HEK293 (cell line): ENCODE measurements around the gene INTS6.

ENCODE experiments used
- BCL6B ChIP-seq: fragments of 450-650 bp; formaldehyde crosslinking; IDR thresholded peaks from 2 replicates; pipeline ENCODE4 v1.5.1; 2017; ENCODE audit warnings: missing biosample characterization, missing genetic modification characterization
- HIC1 ChIP-seq: fragments of 450-650 bp; formaldehyde crosslinking; IDR thresholded peaks from 2 replicates; pipeline ENCODE4 v1.5.1; 2016; ENCODE audit warnings: missing biosample characterization, missing genetic modification characterization
- KLF16 ChIP-seq: fragments of 450-650 bp; formaldehyde crosslinking; IDR thresholded peaks from 2 replicates; pipeline ENCODE4 v1.5.1; 2017; ENCODE audit warnings: missing biosample characterization, missing genetic modification characterization
- KLF17 ChIP-seq: fragments of 450-650 bp; formaldehyde crosslinking; IDR thresholded peaks from 2 replicates; pipeline ENCODE4 v1.5.1; 2016; ENCODE audit warnings: missing biosample characterization, missing genetic modification characterization
- KLF8 ChIP-seq: fragments of 450-650 bp; formaldehyde crosslinking; IDR thresholded peaks from 2 replicates; pipeline ENCODE4 v1.5.1; 2016; ENCODE audit warnings: missing biosample characterization, missing genetic modification characterization
- SCRT2 ChIP-seq: fragments of 450-650 bp; formaldehyde crosslinking; IDR thresholded peaks from 2 replicates; pipeline ENCODE4 v1.5.1; 2016; ENCODE audit warnings: missing biosample characterization, missing genetic modification characterization
- WT1 ChIP-seq: fragments of 450-650 bp; formaldehyde crosslinking; IDR thresholded peaks from 2 replicates; pipeline ENCODE4 v1.5.1; 2016; ENCODE audit warnings: missing biosample characterization, missing genetic modification characterization
- YY1 ChIP-seq: fragments of 450-650 bp; formaldehyde crosslinking; IDR thresholded peaks from 2 replicates; pipeline ENCODE4 v1.5.1; 2018; ENCODE audit warnings: missing biosample characterization, missing genetic modification characterization
- ZBTB44 ChIP-seq: fragments of 450-650 bp; IDR thresholded peaks from 2 replicates; pipeline ENCODE4 v1.5.1; 2018; ENCODE audit warnings: missing biosample characterization, mild to moderate bottlenecking, missing genetic modification characterization
- ZBTB8A ChIP-seq: fragments of 450-650 bp; formaldehyde crosslinking; IDR thresholded peaks from 2 replicates; pipeline ENCODE4 v1.5.1; 2016; ENCODE audit warnings: missing biosample characterization, missing genetic modification characterization
- ZFHX2 ChIP-seq: fragments of 450-650 bp; formaldehyde crosslinking; conservative IDR thresholded peaks from 2 replicates; pipeline ENCODE4 v1.5.1; 2016; ENCODE audit warnings: missing biosample characterization, missing genetic modification characterization
- ZNF132 ChIP-seq: fragments of 450-650 bp; formaldehyde crosslinking; IDR thresholded peaks from 2 replicates; pipeline ENCODE4 v1.5.1; 2017; ENCODE audit warnings: missing biosample characterization, missing genetic modification characterization, borderline replicate concordance
- ZNF335 ChIP-seq: fragments of 450-650 bp; formaldehyde crosslinking; conservative IDR thresholded peaks from 2 replicates; pipeline ENCODE4 v1.5.1; 2016; ENCODE audit warnings: missing biosample characterization, missing genetic modification characterization
- ZNF341 ChIP-seq: fragments of 450-650 bp; formaldehyde crosslinking; IDR thresholded peaks from 2 replicates; pipeline ENCODE4; 2016; ENCODE audit warnings: low read depth, missing biosample characterization, missing genetic modification characterization
- ZNF394 ChIP-seq: fragments of 450-650 bp; formaldehyde crosslinking; IDR thresholded peaks from 2 replicates; pipeline ENCODE4 v1.5.1; 2016; ENCODE audit warnings: missing biosample characterization, missing genetic modification characterization, mild to moderate bottlenecking, moderate library complexity, borderline replicate concordance
- ZNF416 ChIP-seq: fragments of 450-650 bp; formaldehyde crosslinking; IDR thresholded peaks from 2 replicates; pipeline ENCODE4 v1.5.1; 2016; ENCODE audit warnings: missing biosample characterization, missing genetic modification characterization
- ZNF658 ChIP-seq: fragments of 450-650 bp; formaldehyde crosslinking; IDR thresholded peaks from 2 replicates; pipeline ENCODE4; 2016; ENCODE audit warnings: missing biosample characterization, missing genetic modification characterization
- ZNF791 ChIP-seq: fragments of 450-650 bp; formaldehyde crosslinking; IDR thresholded peaks from 2 replicates; pipeline ENCODE4 v1.5.1; 2016; ENCODE audit warnings: missing biosample characterization, missing genetic modification characterization
- TF ChIP-seq, protein P1 (sequence below): IDR thresholded peaks from 2 replicates; pipeline ENCODE4 v1.6.1; 2011; ENCODE audit warnings: mild to moderate bottlenecking, low read depth, low read length, borderline replicate concordance
- TF ChIP-seq, protein P2 (sequence below): fragments of 450-650 bp; formaldehyde crosslinking; IDR thresholded peaks from 2 replicates; pipeline ENCODE4 v1.5.1; 2016; ENCODE audit warnings: missing biosample characterization, missing genetic modification characterization
- TF ChIP-seq, protein P3 (sequence below): fragments of 450-650 bp; formaldehyde crosslinking; optimal IDR thresholded peaks from 2 replicates; pipeline ENCODE3; 2016; ENCODE audit warnings: missing biosample characterization, mild to moderate bottlenecking, missing genetic modification characterization
- TF ChIP-seq, protein P4 (sequence below): fragments of 450-650 bp; formaldehyde crosslinking; IDR thresholded peaks from 2 replicates; pipeline ENCODE4 v1.5.1; 2016; ENCODE audit warnings: missing biosample characterization, missing genetic modification characterization
- TF ChIP-seq, protein P5 (sequence below): fragments of 450-650 bp; formaldehyde crosslinking; IDR thresholded peaks from 2 replicates; pipeline ENCODE4 v1.5.1; 2016; ENCODE audit warnings: missing biosample characterization, missing genetic modification characterization

The INTS6 gene

DNA sequence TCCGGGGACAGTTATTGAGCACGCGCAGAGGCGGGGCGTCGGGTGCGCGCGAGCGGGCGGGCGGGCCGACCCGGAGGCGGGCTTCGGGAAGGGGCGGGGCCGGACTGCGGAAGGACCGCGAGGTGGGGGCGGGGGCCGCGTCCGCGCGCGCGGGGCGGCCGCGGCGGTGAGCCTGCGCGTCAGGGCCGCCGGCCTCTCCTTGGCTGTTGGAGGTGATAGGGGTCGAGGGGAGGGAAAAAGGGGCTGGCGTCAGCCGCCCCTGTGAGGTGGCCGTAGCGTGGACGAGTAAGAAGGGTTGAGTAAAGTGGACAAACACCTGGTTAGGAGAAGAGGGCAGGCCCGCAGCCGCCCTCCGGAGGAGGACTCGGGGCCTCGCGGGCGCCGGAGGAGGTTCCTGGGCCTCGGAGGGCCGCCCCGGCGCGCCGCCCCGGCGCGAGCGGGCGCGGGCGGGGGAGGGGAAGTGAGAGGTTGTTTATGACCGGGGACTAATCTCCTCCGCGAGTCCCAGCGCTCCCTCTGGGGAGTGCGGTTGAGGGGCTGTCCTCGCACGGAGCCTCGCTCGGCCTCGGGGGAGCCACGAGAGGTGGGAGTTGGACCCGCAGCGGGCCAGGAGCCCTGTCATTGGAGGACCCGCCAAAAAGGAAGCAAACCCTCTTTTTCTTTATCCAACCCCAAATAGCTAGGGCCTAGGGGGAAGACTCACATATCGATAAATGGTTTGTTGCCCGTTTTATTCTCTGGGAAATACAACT lies 547 bp upstream of the INTS6 start (continued):
- TF ChIP-seq ZFHX2 (tag by site-specific recombination) (peak; percentile 36; the same call in 1 of the 2 replicates), KLF16 (tag by site-specific recombination) (0 out of 2 replicates have a peak, but pooled peaks have one; percentile 44), KLF8 (tag by site-specific recombination) (0 out of 2 replicates have a peak, but pooled peaks have one; percentile 17), ZNF394 (tag by site-specific recombination) (no peak), ZNF335 (tag by site-specific recombination) (peak; percentile 94), WT1 (tag by site-specific recombination) (peak; percentile 15), ZNF658 (tag by site-specific recombination) (no peak), SCRT2 (tag by site-specific recombination) (no peak), ZBTB8A (tag by site-specific recombination) (peak; percentile 31; the same call in 1 of the 2 replicates), BCL6B (tag by site-specific recombination) (no peak), ZNF132 (tag by site-specific recombination) (no peak), ZNF416 (tag by site-specific recombination) (no peak), HIC1 (0 out of 2 replicates have a peak, but pooled peaks have one; percentile 33), ZBTB44 (tag by site-specific recombination) (peak; percentile 31; the same call in 1 of the 2 replicates), KLF17 (tag by site-specific recombination) (no peak), ZNF341 (peak; percentile 10; the same call in 1 of the 2 replicates), YY1 (tag by site-specific recombination) (peak; percentile 46; the same call in 1 of the 2 replicates), ZNF791 (tag by site-specific recombination) (no peak)
- TF ChIP-seq, protein P1, sequence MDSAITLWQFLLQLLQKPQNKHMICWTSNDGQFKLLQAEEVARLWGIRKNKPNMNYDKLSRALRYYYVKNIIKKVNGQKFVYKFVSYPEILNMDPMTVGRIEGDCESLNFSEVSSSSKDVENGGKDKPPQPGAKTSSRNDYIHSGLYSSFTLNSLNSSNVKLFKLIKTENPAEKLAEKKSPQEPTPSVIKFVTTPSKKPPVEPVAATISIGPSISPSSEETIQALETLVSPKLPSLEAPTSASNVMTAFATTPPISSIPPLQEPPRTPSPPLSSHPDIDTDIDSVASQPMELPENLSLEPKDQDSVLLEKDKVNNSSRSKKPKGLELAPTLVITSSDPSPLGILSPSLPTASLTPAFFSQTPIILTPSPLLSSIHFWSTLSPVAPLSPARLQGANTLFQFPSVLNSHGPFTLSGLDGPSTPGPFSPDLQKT: no peak
- TF ChIP-seq, protein P2, sequence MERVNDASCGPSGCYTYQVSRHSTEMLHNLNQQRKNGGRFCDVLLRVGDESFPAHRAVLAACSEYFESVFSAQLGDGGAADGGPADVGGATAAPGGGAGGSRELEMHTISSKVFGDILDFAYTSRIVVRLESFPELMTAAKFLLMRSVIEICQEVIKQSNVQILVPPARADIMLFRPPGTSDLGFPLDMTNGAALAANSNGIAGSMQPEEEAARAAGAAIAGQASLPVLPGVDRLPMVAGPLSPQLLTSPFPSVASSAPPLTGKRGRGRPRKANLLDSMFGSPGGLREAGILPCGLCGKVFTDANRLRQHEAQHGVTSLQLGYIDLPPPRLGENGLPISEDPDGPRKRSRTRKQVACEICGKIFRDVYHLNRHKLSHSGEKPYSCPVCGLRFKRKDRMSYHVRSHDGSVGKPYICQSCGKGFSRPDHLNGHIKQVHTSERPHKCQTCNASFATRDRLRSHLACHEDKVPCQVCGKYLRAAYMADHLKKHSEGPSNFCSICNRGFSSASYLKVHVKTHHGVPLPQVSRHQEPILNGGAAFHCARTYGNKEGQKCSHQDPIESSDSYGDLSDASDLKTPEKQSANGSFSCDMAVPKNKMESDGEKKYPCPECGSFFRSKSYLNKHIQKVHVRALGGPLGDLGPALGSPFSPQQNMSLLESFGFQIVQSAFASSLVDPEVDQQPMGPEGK: 0 out of 2 replicates have a peak, but pooled peaks have one; percentile 37
- TF ChIP-seq, protein P3, sequence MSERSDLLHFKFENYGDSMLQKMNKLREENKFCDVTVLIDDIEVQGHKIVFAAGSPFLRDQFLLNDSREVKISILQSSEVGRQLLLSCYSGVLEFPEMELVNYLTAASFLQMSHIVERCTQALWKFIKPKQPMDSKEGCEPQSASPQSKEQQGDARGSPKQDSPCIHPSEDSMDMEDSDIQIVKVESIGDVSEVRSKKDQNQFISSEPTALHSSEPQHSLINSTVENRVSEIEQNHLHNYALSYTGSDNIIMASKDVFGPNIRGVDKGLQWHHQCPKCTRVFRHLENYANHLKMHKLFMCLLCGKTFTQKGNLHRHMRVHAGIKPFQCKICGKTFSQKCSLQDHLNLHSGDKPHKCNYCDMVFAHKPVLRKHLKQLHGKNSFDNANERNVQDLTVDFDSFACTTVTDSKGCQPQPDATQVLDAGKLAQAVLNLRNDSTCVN: peak; percentile 69
- TF ChIP-seq, protein P4, sequence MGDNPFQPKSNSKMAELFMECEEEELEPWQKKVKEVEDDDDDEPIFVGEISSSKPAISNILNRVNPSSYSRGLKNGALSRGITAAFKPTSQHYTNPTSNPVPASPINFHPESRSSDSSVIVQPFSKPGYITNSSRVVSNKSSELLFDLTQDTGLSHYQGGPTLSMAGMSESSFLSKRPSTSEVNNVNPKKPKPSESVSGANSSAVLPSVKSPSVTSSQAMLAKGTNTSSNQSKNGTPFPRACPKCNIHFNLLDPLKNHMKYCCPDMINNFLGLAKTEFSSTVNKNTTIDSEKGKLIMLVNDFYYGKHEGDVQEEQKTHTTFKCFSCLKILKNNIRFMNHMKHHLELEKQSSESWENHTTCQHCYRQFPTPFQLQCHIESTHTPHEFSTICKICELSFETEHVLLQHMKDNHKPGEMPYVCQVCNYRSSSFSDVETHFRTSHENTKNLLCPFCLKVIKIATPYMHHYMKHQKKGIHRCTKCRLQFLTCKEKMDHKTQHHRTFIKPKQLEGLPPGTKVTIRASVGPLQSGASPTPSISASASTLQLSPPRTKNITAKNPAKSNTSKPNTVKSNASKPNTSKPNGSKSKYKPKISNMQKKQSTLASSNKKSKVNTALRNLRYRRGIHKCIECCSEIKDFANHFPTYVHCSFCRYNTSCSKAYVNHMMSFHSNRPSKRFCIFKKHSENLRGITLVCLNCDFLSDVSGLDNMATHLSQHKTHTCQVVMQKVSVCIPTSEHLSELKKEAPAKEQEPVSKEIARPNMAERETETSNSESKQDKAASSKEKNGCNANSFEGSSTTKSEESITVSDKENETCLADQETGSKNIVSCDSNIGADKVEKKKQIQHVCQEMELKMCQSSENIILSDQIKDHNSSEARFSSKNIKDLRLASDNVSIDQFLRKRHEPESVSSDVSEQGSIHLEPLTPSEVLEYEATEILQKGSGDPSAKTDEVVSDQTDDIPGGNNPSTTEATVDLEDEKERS (tag by site-specific recombination): no peak
- TF ChIP-seq, protein P5, sequence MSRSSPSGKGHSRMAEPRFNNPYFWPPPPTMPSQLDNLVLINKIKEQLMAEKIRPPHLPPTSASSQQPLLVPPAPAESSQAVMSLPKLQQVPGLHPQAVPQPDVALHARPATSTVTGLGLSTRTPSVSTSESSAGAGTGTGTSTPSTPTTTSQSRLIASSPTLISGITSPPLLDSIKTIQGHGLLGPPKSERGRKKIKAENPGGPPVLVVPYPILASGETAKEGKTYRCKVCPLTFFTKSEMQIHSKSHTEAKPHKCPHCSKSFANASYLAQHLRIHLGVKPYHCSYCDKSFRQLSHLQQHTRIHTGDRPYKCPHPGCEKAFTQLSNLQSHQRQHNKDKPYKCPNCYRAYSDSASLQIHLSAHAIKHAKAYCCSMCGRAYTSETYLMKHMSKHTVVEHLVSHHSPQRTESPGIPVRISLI (tag by site-specific recombination): no peak
